ENCODE data around the gene CSMD2.

DNA sequence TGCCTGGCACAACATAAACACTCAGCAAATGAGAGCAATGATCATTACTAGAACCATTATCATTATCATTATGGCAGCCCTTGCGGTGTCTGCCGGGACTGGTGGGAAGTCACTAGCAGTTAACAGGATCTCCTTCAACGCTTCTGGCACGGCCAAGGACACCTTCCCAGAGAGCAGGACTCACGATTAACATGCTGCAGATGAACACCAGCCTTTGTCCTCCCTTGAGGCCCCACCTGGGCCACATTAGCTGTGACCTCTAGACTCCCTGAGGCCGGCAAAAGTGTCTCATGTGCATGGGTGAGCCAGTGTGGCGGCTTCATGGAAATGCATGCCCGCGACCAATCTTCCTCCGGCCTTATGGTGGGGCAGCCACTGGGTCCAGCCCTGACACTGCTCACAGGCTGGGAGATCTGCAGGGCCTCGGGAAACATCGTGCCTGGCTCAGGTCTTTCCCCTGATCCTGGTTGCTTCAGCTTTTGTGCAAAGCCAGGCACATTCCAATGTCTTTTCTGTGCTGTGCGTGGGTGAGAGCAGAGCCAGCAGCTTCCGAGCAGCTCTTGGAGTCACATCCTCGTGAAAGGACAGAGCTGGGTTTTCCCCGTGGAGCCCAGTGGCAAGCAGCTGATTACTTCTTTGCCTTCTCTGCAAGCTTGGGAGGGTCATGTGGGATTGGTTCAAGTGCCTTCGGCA is 193.9 kb downstream of the CSMD2 start:
- TF ChIP-seq CTCF (IDR thresholded peaks at IDR 0.05 in 2 of 3, conservative IDR thresholded peaks at IDR 0.05 in 1 of 3; ENCODE audit: borderline replicate concordance in 1 of 3, insufficient read depth in 1 of 3, low read depth in 2 of 3, low read length in 2 of 3) (no peak), EZH2 (IDR thresholded peaks at IDR 0.05) (no peak), SIN3A (IDR thresholded peaks at IDR 0.05; ENCODE audit: low read depth) (no peak), SRF (IDR thresholded peaks at IDR 0.05; ENCODE audit: low read depth) (no peak), JUND (IDR thresholded peaks at IDR 0.05) (no peak)
- TF ChIP-seq, protein P1, sequence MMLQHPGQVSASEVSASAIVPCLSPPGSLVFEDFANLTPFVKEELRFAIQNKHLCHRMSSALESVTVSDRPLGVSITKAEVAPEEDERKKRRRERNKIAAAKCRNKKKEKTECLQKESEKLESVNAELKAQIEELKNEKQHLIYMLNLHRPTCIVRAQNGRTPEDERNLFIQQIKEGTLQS (IDR thresholded peaks at IDR 0.05): no peak
